ENCODE data around the gene KBTBD2.
A peak's percentile ranks its signal among the peaks of the same experiment; 100 is the strongest.
"Not testable (repeated sequence)": the region's sequence is repeated elsewhere in the genome, so short reads cannot be mapped to it uniquely, and the experiment has no call there.

The KBTBD2 gene

DNA sequence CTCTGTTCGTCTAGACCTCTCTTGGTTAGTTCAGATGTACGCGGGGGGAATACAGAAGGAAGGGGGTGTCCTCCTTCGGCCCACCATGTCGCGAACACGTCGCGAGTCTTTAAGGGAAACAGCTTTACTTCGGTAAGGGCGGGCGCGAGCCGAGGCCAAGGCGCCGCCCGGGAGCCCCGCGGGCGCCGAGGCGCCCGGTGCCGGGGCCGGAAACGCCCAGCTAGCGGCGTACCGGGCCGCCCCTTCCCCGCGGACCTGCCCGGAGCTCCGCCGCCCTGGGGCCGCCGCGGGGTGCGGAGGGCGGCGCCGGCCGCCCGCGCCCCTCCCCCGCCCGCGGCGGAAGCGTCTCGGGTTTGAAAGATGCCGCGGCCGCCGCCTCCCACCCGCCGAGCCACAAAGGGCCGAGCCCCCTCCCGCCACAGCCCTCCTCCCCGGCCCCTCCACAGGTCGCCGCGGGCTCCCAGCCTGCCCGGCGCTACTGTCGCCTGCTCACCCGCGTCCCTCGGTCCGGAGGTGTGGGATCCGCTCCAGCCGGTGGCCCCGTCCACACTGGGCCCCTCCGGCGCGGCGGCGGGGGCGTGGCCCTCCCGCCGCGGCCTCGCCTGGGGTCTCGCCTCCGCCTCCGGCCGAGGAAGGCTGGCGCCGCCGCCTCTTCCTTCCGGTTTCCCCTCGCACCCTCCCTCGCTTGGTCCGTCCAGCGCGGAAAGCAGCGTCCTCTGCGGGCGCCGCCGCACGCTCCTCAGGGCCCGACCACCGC lies at the start of gene KBTBD2:
Gene KBTBD2, minus strand, starts transcription at position 718 of the 757 bp plus-strand sequence. CDS start 12,156 bp downstream, outside the sequence.
- peak; percentile 61 to 84 for DNase-seq (ENCODE audit: low read depth in 2 of 2)

DNA sequence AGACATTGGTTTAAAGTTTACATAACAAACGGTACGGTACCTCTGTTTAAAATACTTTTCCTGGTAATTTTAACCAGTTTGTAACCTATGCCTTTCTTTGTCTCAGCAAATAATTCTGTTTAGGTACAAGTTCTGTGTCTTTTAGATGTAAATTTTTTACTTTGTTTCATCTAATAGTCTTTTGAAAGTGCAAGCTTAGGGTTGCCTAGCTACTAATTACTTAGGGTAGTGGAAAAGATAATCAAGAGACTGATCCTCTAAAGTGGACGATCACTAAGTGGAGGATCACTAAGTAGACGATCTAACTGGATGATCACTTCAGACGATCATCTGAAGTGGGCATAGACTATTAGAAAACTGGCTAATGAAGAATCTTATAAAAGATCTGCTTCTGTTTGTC lies 49.6 kb upstream of the KBTBD2 start:
- DNase-seq (ENCODE audit: low read depth in 2 of 2), result no peak

DNA sequence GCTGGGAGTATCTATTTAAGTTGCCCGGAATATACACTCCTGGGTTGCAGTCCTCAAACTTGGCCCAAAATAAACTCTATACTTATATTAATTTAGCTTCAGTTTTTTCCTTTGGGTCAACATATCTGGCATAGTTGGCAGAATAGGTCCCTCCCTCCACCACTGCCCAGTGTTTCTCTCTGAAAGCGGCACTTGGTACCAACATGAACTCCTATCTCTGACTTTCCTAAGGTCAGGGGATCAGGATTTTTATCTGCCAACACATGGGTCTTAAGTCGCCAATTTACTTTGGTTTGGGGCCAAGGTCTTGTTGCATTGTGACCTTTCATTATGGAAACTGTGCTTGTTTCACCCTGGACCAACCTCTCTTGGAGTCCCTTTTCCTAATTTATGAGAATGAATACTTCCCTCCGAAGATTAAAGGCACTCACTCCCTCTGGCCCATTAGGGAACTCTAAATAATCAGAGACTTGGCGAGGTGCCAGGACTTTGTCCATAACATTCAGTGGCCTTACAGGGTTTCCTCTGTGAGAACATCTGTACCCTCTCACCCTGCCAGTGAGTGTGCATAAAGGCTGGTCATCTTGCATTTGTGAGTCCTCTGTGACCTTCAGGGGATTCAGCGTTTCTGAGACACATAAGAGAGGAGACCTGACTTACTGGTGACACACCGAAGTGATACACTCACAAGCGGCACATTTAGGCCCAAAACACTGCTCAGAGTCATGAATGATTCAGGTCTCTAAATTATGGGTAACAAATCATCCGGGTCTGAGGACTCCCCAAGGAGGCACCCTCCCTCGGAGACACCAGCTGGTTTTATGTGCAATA lies 46.0 kb upstream of the KBTBD2 start:
- DNase-seq (ENCODE audit: low read depth in 2 of 2), result no peak

DNA sequence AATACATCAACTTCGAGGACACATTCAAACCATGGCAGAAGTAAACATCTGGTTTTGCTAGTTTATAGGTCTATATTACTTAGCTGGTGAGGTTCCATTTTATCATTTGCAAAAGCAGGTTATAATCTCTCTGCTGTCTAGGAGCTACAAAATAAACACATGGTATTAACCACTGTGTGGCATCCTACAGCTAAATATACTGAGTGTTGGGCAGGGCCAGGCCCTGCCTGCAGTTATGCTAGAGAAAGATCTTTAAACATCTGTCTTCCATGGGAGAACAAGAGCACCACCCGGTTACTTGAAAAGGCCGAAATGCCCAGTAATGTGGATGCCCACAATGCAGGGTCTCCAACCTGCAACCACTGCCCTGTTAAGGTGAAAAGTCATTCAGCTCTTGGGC lies 45.1 kb upstream of the KBTBD2 start:
- no peak for DNase-seq (ENCODE audit: low read depth in 2 of 2)

DNA sequence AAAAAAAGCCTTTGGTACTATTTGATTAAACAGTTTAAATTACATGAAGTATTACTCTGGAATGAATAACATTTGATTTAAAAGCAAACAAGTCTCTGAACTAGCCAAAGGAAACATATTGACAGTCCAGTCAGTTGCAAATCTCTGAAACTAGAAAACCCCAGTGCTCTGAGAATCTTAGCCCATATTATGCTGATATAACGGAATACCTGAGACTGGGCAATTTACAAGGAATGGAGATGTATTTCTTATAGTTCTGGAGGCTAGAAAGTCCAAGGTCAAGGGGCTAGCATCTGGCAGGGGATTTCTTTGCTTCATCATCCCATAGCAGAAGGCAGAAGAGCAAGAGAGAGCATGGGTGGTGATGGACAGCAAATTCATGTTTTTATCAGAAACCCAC lies 44.0 kb upstream of the KBTBD2 start:
- DNase-seq (ENCODE audit: low read depth in 2 of 2), result no peak

DNA sequence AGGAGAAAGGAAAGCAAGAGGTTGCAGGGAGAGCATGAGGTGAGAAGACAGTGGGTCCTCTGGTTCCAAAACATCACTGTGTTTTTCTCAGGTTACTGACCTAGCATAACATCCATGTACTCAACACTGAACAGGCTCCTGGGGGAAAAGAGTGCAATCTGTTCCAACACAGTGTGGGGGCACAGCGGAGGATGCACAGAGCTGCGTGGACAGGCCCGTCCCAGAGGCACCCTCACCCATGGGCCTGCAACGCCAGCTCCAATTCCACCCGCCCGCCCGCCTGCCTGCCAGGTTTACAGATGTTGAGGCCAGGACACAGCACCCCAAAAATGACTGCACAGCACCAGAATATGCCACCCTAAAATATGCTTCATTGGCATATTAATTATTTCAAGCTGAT lies 38.8 kb upstream of the KBTBD2 start:
- no peak for DNase-seq (ENCODE audit: low read depth in 2 of 2)

DNA sequence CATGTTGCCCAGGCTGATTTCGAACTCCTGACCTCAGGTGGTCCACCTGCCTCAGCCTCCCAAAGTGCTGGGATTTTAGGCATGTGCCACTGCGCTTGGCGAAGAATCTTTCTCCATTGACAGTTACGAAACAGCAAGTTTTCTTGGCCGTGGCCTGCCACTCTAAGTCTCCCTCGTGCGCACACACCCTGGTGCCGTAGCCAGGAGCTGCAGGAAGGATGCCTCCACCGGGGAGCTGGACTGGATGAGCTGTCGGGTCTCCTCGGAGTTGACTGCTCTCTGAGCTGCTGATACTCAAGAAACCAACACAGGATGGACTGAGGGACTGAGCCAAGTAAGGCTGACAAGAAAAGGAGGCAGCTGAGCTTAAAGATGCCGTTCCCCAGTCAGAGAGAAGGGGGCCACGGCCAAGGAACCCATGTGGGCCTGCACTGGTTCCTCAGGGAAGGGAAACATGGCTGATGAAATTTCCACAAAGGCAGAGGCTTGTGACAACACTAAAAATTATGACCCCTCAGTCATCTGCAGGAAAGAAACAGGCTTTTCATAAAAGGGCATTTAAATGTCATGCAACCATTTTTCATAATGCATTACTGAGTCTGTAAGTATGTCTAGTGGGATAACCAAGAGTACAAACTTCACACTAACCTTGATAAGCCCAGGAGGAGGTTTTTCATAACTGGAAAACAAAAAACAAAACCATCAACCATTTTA lies 38.0 kb upstream of the KBTBD2 start:
- DNase-seq (ENCODE audit: low read depth in 2 of 2), result no peak

DNA sequence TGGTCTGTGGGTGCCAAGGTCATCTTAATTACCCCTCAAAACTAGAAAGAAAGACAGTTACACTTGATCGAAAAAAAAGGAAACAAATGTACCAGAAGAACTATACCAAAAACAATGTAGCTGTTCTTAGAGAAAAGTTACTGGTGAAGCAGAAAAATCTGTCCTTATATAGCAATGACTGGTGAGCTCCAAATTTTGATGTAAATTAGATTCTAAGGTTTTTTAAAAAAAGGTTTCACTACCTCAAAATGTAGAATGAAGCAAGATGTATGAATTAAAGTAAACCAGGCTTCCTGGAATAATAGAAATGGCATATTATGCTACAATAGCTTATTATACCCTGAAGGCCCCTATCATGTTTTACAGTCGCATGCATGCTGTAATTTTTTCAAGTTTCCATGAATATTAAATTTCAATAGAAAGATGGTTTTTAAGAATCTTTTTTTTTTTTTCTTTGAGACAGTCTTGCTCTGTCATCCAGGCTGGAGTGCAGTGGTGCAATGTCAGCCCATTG lies 37.3 kb upstream of the KBTBD2 start:
- no peak for DNase-seq (ENCODE audit: low read depth in 2 of 2)

DNA sequence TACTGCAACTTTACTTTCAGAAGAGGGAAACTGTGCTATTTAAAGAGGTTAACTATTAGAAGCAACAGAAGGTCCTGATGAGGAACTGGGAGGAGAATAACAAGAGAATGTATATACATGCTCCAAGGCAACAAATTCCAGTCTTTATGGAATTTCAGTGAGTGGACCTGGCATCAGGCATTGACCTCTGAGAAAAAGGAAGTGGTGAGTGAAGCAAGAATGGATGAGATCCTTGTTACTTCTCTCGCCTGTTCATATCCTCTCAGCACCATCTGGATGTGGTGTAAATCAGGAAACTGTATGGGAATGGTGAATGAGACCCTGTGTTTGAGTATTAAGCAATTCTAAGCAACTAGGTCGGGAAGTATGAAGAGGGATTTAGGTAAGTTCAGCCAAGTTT lies 30.3 kb upstream of the KBTBD2 start:
- DNase-seq (ENCODE audit: low read depth in 2 of 2), result no peak

DNA sequence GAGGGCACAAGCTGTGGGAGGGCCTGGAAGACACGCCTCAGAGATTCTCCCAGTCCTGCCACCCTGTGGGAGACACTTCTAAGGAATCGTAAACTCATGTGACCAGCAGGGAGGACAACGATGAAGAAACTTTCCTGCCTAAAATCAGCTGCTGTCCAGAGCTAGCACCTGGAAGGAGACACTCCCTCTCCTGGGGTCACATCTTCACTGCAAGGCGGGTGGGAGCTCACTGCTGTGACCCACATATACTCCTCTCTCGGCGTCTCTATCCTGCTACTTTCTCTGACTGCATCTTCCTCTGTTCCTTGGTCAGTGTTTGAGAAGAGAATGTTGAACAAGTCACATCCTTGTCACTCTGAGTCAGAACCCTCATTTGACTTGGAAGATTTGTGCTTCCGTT lies 25.4 kb upstream of the KBTBD2 start:
- not testable (repeated sequence) for DNase-seq (ENCODE audit: low read depth in 2 of 2)

DNA sequence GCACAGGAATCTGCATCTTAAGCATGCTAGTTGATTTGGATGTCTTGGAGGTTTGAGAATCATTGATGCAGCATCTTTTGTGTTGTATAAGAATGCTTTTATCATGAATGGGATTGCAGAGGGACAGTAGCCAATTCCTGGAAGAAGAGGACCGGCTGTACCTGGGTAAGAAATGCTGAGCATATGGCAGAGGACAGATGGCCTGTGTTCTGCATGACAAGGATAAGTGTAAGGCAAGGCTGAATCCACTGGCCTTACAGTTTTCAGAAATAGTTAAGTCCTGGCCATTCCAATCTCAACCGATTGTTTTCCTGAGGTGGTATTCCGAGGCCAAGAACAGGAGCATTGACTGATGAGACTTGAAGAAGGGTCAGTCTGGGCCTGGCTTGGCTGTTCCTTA lies 24.4 kb upstream of the KBTBD2 start:
- DNase-seq (ENCODE audit: low read depth in 2 of 2), result no peak

DNA sequence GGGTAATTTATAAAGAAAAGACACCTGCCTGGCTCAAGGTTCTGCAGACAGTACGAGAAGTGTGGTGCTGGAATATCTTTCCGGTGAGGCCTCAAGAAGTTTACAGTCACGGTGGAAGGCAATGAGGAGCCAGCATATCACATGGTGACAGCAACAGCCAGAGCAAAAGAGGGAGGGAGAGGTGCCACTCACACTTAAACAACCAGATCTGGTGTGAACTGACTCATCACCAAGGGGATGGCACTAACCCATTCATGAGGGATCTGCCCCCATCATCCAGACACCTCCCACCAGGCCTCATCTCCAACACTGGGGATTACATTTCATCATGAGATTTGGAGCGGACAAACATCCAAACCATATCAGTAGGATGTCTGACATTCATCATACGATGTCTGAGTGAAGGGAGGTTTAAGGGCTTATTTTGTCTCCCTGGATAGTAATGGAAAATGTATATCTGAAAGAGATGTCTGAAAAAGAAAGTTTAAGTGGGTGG lies 23.5 kb upstream of the KBTBD2 start:
- no peak for DNase-seq (ENCODE audit: low read depth in 2 of 2)

DNA sequence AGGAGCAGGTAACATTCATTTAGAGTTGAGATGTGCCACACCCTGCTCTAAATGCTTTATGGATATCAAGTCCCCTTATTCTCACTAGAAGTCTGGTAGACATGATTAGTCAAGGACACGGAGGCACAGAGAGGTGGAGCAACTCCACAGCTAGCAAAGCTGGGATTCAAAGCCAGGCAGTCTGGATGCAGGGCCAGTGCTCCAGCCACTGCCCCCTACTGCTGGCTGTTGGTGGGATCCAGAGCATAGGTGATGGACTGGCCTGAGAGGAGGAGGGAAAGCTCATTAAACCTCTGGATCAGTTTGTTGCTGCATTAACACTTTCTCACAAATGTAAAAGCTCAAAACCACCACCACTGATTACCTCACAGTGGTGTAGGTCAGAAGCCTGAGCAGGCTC lies 22.6 kb upstream of the KBTBD2 start:
- no peak for DNase-seq (ENCODE audit: low read depth in 2 of 2)

DNA sequence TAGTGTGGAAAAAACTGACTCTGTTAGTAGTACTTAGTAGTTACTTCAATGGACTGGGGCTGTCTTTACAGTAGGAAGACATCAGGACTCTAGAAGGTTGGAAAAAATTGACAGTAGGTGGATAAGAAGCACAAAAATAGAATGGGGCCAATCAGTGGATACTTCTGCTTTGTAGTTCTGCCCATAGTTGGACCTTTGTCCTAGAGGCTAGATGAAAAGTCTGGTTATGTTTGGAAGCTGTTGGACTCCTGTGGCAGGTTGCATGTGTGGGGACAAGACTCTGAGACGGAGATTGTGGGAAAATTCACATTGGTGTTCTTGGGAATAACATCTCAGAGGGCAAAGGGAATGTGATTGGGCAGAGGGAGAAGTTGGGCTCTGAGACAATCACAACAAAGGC lies 18.6 kb upstream of the KBTBD2 start:
- no peak for DNase-seq (ENCODE audit: low read depth in 2 of 2)

DNA sequence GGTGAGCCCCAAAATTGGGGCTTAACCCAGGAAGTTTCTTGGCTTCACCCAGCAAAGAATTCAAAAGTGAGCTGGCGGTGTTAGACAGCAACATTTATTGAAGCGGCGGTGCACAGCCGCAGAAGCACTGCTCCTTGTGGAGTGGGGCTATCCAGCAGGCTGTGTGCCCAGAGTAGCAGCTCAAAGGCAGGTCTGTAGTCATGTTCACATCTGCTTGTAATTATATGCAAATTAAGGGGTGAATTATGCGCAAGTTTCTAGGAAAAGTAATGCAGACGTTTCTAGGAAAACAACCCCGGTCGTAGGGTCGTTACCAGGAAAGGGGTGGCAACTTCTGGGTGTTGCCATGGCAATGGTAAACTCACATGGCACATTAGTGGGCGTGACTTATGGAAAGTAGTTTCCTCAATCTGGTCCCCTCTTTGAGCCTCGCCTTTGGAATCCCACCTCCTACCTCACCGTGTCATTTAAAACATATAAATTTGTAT lies 13.7 kb upstream of the KBTBD2 start:
- peak; percentile 70 to 82 for DNase-seq (ENCODE audit: low read depth in 2 of 2)

DNA sequence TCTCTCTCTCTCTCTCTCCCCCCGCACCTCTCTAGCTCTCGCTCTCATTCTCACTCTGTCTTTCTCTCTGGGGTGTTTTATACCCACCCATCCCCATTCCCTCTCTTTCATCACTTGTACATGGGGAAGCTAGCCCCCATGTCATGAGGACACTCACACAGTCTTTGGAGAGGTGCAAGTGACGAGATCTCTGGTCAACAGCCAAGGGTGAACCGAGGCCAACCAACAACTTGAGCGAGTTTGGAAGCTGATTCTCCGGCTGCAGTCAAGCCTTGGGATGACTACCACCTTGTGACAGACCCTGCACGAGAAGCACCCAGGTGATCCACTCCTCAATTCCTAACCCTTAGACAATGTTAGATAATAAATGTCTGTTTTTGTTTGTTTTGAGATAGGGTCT lies 10.1 kb upstream of the KBTBD2 start:
- DNase-seq (ENCODE audit: low read depth in 2 of 2), result no peak

DNA sequence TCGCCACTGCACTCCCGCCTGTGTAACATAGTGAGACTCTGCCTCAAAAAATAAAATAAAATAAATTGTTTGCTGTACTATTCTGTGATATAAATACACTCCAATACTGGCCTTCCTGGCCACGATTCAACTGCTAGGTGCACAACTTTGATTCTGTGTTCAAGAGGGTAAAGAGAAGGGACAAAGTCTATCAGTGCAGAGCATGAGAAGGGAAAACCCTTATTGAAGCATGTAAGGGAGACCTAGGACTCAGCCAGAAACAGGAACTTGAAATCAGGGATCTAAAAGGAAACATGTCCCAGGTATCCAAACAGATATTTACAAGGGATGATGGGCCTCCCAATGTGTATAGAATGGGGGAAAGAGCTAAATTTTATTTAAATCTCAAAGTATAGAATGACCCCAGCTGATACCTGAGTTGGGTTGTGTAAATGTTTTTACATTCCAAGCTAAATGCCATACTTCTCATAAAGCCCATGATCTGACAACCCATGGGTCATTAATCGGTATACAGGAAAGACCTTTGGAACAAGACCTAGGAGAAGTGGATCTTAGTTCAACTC lies 9.0 kb upstream of the KBTBD2 start:
- no peak for DNase-seq (ENCODE audit: low read depth in 2 of 2)

DNA sequence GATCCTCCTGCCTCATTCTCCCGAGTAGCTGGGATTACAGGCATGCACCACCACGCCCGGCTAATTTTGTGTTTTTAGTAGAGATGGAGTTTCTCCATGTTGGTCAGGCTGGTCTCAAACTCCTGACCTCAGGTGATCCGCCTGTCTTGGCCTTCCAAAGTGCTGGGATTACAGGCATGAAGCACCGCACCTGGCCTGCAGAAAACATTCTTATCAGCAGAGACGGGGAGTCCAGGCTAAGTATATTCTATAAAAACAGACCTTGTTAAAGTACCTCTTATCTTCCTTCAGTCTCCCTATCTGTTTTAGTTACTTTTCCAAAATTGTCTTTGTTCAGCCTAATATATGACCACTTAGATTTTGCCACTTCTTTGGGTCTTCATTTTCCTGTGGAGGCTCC lies 5.8 kb upstream of the KBTBD2 start:
- not testable (repeated sequence) for DNase-seq (ENCODE audit: low read depth in 2 of 2)

DNA sequence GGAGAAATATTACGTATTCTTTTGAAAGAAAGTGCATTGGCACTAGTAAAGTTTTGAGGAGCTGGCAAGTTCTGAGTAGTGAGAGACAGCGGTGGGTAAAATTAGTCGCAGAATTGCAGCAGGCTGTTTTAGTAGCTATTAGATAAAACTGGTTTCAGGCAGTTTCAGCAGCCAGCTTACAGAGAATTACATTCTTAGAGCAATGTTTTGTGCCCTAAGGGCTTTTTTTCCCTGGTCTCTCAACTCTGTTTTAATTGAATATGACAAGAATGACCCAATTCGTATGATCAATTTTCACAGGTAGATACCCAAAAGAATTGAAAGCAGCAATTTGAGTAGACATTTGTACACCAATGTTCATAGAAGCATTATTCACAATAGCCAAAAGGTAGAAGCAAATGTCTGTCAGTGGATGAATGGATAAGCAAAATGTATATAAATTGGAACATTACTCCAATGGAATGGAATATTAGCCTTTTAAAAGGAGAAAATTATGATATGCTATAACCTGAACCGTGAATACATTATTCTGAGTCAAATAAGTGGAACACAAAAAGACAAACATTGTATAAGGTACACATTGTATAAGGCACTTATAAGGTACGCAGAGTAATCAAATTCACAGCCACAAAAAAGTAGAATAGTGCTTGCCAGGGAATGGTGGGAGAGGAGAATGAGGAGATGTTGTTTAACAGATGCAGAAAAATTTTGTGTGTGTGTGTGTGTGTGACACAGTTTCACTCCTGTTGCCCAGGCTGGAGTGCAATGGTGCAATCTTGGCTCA lies 5.2 kb upstream of the KBTBD2 start:
- DNase-seq (ENCODE audit: low read depth in 2 of 2), result no peak

DNA sequence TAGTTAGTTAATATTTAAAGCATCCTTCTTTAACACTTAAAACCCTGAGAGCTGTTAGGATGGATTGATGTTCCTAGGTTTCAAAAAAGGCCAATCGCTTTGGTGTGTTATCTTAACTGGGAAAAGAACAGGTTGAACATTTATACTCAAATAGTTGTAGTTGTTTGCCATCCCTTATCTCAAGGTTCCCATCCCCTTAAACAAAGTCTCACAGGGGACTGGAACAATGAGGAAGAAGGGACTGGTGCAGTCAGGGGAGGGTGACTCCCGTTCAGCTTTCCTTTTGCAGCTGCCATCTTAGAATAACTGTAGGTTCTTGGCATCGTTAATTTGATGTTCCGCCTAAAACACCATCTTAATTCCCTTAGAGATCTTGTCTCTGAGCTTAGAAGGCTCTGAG lies 2.6 kb upstream of the KBTBD2 start:
- DNase-seq (ENCODE audit: low read depth in 2 of 2), result no peak

DNA sequence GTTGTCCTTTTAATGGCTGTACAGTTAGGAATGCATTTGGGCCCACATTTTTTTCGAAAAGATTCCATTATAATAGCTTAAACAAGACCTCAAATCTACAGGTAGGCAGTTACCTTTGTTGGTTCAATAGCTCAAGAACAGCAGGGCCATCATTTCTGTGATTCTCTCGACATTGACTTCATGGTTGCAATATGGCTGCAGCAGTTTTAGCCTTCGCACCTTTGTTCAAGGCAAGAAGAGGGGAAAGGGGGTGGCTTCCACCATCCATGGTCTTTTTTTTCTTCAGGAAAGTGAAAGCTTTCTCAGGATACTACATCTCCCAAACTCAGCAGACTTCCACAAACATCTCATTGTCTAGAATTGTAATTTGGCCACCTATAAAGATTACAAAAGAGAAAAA lies 2.2 kb upstream of the KBTBD2 start:
- DNase-seq (ENCODE audit: low read depth in 2 of 2), result no peak
